Endothelial cell (in vitro differentiated cells): ENCODE results near the gene ABLIM2. TPM values are rescaled to one million over a fixed set of nuclear protein-coding genes. Genes with fewer than 3 reads are reported as not detected.

Experiments used
- DNase-seq: peaks from one replicate; pipeline ENCODE4 v3.0.0; 2021; ENCODE audit warnings: low spot score
- H3K27ac Mint-ChIP-seq: one replicate; pipeline ENCODE4 v1.8.0; 2021; ENCODE audit warnings: mixed read lengths, inconsistent platforms; ENCODE audit not compliant: unreplicated experiment
- H3K27me3 Mint-ChIP-seq: one replicate; pipeline ENCODE4 v1.8.0; 2021; ENCODE audit warnings: mild to moderate bottlenecking, moderate library complexity, mixed read lengths, inconsistent platforms; ENCODE audit not compliant: unreplicated experiment
- H3K36me3 Mint-ChIP-seq: one replicate; pipeline ENCODE4 v1.8.0; 2021; ENCODE audit warnings: mild to moderate bottlenecking, low read depth, mixed read lengths, inconsistent platforms; ENCODE audit not compliant: unreplicated experiment
- H3K4me1 Mint-ChIP-seq: one replicate; pipeline ENCODE4 v1.8.0; 2021; ENCODE audit warnings: mild to moderate bottlenecking, mixed read lengths, inconsistent platforms; ENCODE audit not compliant: unreplicated experiment
- H3K4me3 Mint-ChIP-seq: one replicate; pipeline ENCODE4 v1.8.0; 2021; ENCODE audit warnings: mild to moderate bottlenecking, mixed read lengths, inconsistent platforms; ENCODE audit not compliant: unreplicated experiment
- H3K9me3 Mint-ChIP-seq: one replicate; pipeline ENCODE4 v1.8.0; 2021; ENCODE audit warnings: mixed read lengths, inconsistent platforms; ENCODE audit not compliant: unreplicated experiment
- total RNA-seq: library from RNA; stranded (reverse); fragmentation: NEBNext Ultra II Directional; extraction: Animal tissue kit (Norgen Biotek cat#: 25700); gene quantifications from one replicate; pipeline ENCODE4 v1.2.1, GENCODE V29; 2021; ENCODE audit not compliant: unreplicated experiment
- TF ChIP-seq, protein P1 (sequence below): fragments of 200-600 bp; sonication (generic); IDR thresholded peaks from one replicate; pipeline ENCODE4 v1.5.0; 2021; ENCODE audit warnings: antibody characterized with exemption; ENCODE audit not compliant: unreplicated experiment

Gene ABLIM2
- total RNA-seq, 1 donor from 2014 or later = 0.74 TPM

DNA sequence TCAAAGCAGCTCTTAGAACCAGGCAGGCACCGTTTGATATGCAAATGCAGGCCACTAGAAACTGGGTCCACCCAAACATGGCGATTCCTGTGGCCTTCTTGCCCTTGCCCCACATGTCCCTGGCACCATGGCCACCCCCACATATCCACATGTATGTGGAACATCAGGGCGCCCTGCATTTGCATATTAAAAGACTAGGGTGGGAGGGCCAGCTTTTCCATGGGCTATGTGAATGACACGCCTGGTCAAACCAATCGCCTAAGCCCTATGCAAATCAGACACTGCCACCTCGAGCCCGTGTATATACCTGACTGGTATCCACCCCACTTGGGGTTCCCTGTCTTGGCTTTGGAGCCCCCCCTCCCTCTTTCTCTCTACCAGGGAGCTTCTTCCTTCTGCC, 107.0 kb downstream of the ABLIM2 start:
- H3K4me1 Mint-ChIP-seq = no peaks in the 10 kb centered on the region
- H3K36me3 Mint-ChIP-seq = no peaks in the 10 kb centered on the region
- H3K9me3 Mint-ChIP-seq = no peaks in the 10 kb centered on the region
- DNase-seq = no peak
- H3K4me3 Mint-ChIP-seq = no peak overlapping the region
- H3K27ac Mint-ChIP-seq = no peak overlapping the region
- peaks cover 7% of the 10 kb centered on the region for H3K27me3 Mint-ChIP-seq
- TF ChIP-seq, protein P1, sequence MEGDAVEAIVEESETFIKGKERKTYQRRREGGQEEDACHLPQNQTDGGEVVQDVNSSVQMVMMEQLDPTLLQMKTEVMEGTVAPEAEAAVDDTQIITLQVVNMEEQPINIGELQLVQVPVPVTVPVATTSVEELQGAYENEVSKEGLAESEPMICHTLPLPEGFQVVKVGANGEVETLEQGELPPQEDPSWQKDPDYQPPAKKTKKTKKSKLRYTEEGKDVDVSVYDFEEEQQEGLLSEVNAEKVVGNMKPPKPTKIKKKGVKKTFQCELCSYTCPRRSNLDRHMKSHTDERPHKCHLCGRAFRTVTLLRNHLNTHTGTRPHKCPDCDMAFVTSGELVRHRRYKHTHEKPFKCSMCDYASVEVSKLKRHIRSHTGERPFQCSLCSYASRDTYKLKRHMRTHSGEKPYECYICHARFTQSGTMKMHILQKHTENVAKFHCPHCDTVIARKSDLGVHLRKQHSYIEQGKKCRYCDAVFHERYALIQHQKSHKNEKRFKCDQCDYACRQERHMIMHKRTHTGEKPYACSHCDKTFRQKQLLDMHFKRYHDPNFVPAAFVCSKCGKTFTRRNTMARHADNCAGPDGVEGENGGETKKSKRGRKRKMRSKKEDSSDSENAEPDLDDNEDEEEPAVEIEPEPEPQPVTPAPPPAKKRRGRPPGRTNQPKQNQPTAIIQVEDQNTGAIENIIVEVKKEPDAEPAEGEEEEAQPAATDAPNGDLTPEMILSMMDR = no peak

DNA sequence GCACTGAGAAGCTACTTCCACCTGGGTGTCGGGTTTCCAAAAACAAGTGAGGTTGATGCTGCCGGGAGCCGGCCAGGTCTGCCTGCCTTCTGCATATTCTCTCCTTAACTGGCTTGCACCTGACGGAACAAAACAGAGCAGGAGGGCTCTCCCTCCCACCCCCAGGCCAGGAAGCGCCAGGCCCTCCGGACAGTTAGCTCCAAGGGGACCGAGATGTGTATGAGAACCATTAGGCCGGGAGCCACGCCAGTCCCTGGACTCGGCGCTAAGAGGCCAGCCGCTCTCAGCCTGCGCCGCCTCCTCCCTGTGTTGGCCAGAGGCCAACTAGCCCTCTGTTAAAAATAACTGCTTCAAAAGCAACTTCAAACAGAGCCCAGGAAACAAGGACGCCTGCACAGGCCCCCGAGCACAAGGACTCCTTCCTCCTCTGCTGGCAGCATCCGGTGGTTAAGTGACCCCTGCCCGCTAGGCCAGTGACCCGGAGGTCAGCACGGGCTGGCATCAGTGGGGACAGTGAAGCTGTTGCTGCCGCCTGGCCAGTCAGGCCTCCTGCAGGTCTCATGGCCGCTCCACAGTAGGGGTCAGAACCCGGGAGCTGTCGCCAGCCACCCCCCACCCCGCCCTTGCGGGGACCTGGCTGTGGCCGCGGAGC, 107.9 kb downstream of the ABLIM2 start:
- no peak overlapping the region for H3K4me3 Mint-ChIP-seq
- H3K27me3 Mint-ChIP-seq = peaks cover 7% of the 10 kb centered on the region
- TF ChIP-seq, protein P1 = no peak

DNA sequence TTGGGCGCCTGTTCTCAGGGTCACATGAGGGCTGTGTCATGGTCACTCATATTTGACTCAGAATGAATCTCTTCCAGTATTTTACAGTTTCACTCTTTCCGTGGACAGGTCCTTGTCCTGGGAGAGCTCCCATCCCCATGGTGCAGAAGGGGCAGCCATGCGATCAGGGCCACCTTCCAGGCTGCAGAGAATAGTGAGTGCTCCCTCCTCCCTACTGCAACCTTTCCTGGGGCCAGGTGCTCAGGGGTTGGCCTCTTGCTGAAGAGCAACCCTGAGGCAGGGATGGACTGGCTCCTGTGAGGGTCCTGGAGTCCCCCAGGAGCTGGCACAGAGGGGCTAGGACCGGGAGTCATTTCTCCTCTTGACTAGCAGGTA, 108.4 kb downstream of the ABLIM2 start:
- Mint-ChIP-seq H3K36me3 (no peaks in the 10 kb centered on the region), H3K4me1 (no peaks in the 10 kb centered on the region), H3K27ac (no peak overlapping the region), H3K9me3 (no peaks in the 10 kb centered on the region), H3K4me3 (no peak overlapping the region), H3K27me3 (peaks cover 5% of the 10 kb centered on the region)
- TF ChIP-seq, protein P1 = no peak
- DNase-seq = no peak

More for the DNA sequence above, 107.9 kb downstream of the ABLIM2 start:
- no peak for DNase-seq
- Mint-ChIP-seq H3K36me3 (no peaks in the 10 kb centered on the region), H3K9me3 (no peaks in the 10 kb centered on the region), H3K4me1 (no peaks in the 10 kb centered on the region), H3K27ac (no peak overlapping the region)

DNA sequence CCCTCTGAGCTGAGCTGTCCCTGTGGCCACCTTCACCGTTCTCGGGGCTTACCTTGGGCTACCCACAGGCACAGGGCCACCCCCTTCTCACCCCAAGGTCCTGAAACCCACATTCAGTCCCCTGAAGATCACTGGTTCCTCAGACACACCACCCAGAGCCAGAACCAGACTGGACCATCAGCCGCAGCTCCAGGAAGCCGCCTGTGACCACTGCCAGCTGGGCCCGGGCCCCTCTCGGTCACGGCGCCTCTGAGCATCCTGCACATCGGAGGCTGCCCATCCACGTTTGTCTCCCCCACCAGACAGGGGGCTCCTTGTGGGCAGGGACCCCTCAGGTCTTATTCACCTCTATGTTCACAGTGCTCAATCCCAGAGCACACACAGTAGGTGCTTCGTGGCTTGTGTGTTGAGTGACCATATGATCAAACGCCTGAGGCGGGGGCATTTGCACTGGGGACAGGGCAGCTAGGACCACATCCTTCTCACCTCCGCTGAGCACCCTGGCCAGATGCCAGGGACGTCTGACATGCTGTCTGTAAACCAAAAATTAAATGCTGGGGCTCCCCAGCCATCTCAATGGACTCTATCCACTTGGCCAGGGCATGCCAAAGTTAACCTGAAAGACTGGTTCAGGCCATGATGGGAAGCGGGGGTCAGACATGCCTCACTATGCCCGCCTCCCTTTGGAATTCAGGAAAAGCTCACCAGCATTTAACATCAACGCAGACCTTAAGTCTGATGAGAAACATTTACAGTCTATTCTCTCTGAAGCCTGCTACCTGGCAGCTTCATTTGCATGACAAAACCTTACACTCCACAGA, 109.5 kb downstream of the ABLIM2 start:
- H3K4me3 Mint-ChIP-seq = no peak overlapping the region
- H3K27ac Mint-ChIP-seq = no peak overlapping the region
- TF ChIP-seq, protein P1 = no peak
- H3K4me1 Mint-ChIP-seq = no peaks in the 10 kb centered on the region
- DNase-seq = no peak
- no peaks in the 10 kb centered on the region for H3K9me3 Mint-ChIP-seq
- H3K36me3 Mint-ChIP-seq = no peaks in the 10 kb centered on the region
- H3K27me3 Mint-ChIP-seq = peaks cover 4% of the 10 kb centered on the region
